Skeletal muscle tissue (tissue), 4 donors: ENCODE measurements around the gene ISG15. TPM values are rescaled to one million over a fixed set of nuclear protein-coding genes. Genes with fewer than 3 reads are reported as not detected.

Experiments
- H3K27ac ChIP-seq: one replicate; pipeline ENCODE4 v1.7.0; 2013; ENCODE audit warnings: mild to moderate bottlenecking, low read depth, low read length, inconsistent platforms
- H3K27me3 ChIP-seq, 3 donors: one replicate each; pipeline ENCODE4 v1.7.0; 2013; ENCODE audit warnings: low read length in 3 of 3; ENCODE audit not compliant: control insufficient read depth in 3 of 3, insufficient read depth in 3 of 3
- H3K36me3 ChIP-seq, 3 donors: one replicate each; pipeline ENCODE4 v1.7.0; 2013; ENCODE audit warnings: low read length in 3 of 3; ENCODE audit not compliant: control insufficient read depth in 3 of 3, insufficient read depth in 3 of 3
- H3K4me1 ChIP-seq, 3 donors: one replicate each; pipeline ENCODE4 v1.7.0; 2013; ENCODE audit warnings: low read length in 3 of 3, mild to moderate bottlenecking in 3 of 3; ENCODE audit not compliant: control insufficient read depth in 3 of 3, insufficient read depth in 3 of 3
- H3K4me3 ChIP-seq, 3 donors: one replicate each; pipeline ENCODE4 v1.7.0; 2013; ENCODE audit warnings: low read length in 3 of 3
- H3K9ac ChIP-seq, 3 donors: one replicate each; pipeline ENCODE4 v1.7.0; 2013; ENCODE audit warnings: low read length in 3 of 3, mild to moderate bottlenecking in 3 of 3, moderate library complexity in 2 of 3, low read depth in 1 of 3
- H3K9me3 ChIP-seq, 3 donors: one replicate each; pipeline ENCODE4 v1.7.0; 2013; ENCODE audit warnings: low read length in 3 of 3; ENCODE audit not compliant: control insufficient read depth in 3 of 3
- total RNA-seq: library from RNA; depleted of rRNA; stranded (reverse); fragments of >200 nt; gene quantifications from one replicate; pipeline ENCODE4 v1.2.3, GENCODE V29; 2014
- donor health status: Osteomylitis.

The ISG15 gene
- total RNA-seq, 1 donor from 2014 or later, result 23.5 TPM

GRCh38 chr1:999725-1000356, 13.5 kb upstream of the ISG15 start, which contains the start of gene HES4:
Gene HES4, minus strand, starts transcription at chr1:1000097. Its CDS starts 124 bp downstream, at chr1:999973.
- H3K9me3 ChIP-seq, result no peaks in the 10 kb centered on the region

DNA sequence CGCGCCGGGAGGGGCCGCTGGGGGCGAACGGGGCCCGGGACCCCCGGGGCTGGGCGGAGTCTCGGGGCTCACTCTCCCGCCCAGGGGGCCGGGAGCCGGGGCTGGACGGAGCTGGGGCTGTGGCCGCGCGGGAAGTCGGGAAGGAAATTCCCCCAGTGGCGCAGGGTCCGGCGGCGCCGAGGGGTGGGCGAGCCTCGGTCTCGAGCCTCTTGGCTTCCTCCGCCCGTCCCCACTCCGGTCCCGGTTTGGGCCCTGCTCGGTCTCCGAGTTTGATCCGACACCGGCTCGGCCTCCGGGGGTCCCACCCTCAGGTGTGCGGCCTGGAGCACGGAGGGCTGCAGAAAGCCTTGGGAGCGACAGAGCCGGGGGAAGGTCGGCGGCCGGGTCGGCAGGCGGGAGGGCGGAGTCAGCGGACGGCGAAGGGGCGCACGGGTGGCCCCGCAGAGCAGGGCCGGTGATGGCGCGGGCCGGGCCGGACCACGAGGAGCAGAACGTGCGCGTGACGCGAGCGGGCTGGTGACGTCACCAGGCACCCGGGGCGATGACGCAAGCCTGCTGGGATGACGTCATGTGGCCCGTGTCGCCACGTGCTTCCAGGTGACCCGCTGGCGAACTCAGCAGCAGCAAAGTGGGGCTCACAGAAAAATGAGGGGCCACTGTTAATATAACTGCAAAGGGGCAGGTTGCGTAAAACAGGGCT, 12.8 kb upstream of the ISG15 start:
- no peaks in the 10 kb centered on the region for H3K36me3 ChIP-seq
- peak overlapping the region; percentile 73 to 79 (median 74) for H3K9ac ChIP-seq
- peaks cover 10 to 43% (median 32%) of the 10 kb centered on the region in 3 donors for H3K27me3 ChIP-seq
- H3K27ac ChIP-seq, result peak overlapping the region; percentile 86
- H3K4me3 ChIP-seq, result peak overlapping the region; percentile 63 to 69 (median 68)
- no peaks in the 10 kb centered on the region for H3K9me3 ChIP-seq
- peaks cover 18 to 31% (median 30%) of the 10 kb centered on the region in 3 donors for H3K4me1 ChIP-seq

More at GRCh38 chr1:999725-1000356, 13.5 kb upstream of the ISG15 start, which contains the start of gene HES4:
- Histone ChIP-seq H3K9ac (peak within 1 kb of the TSS; percentile 73 to 79 (median 74)), H3K27ac (peak within 1 kb of the TSS; percentile 86), H3K36me3 (no peaks in the 10 kb centered on the region), H3K4me1 (peaks cover 11 to 24% (median 24%) of the 10 kb centered on the region in 3 donors), H3K27me3 (peaks cover 10 to 43% (median 32%) of the 10 kb centered on the region in 3 donors), H3K4me3 (peak within 1 kb of the TSS; percentile 63 to 69 (median 68))

DNA sequence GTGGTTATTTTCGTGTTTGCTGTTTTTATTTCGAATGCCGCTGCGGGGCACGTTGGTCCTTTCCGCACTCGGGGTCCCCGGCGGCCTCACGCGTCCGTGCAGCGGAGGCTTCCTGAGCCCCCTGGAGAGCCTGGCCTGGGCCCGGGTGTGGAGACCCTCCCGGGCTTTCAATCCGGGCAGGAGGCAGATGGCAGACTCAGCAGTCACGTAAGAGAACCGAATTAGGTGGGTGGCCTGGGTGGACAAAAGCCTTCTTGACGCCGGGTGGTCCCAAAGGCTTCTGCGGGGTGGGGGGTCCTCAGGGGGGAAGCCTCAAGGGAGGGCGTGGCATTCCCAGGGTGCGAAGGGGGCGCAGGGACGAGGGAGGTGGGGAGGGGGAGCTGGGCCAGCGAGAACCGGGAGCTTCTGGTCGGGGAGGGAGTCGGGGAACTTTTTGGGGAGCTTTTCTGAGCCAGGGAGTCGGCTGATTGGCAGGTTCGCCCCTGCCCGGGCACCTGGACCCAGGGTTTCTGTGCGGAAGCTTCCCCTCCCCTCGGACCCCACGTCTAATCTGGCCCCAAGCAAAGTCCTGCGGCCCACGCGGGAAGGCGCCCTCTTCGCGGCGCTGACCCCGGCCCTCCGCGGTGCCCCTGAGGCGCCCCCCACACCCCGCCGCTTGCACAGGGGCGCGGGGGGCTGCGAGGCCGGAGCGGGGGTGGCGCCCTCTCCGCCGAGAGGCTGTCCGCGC, 12.1 kb upstream of the ISG15 start:
- Histone ChIP-seq H3K36me3 (no peaks in the 10 kb centered on the region), H3K9ac (peak overlapping the region; percentile 33 to 79 (median 73)), H3K4me3 (peak overlapping the region; percentile 63 to 69 (median 68)), H3K27me3 (peaks cover 13 to 47% (median 34%) of the 10 kb centered on the region in 3 donors), H3K9me3 (no peaks in the 10 kb centered on the region), H3K27ac (peak overlapping the region; percentile 86), H3K4me1 (peaks cover 23 to 37% (median 35%) of the 10 kb centered on the region in 3 donors)

GRCh38 chr1:1003618-1004419, 9.5 kb upstream of the ISG15 start:
- H3K4me1 ChIP-seq, result peaks cover 23 to 38% (median 37%) of the 10 kb centered on the region in 3 donors
- no peak overlapping the region for H3K4me3 ChIP-seq
- no peaks in the 10 kb centered on the region for H3K36me3 ChIP-seq
- H3K9me3 ChIP-seq, result no peaks in the 10 kb centered on the region
- peak overlapping the region in 2 of 3 donors; percentile 14 to 62 for H3K9ac ChIP-seq
- H3K27ac ChIP-seq, result no peak overlapping the region
- H3K27me3 ChIP-seq, result peaks cover 9 to 47% (median 27%) of the 10 kb centered on the region in 3 donors

DNA sequence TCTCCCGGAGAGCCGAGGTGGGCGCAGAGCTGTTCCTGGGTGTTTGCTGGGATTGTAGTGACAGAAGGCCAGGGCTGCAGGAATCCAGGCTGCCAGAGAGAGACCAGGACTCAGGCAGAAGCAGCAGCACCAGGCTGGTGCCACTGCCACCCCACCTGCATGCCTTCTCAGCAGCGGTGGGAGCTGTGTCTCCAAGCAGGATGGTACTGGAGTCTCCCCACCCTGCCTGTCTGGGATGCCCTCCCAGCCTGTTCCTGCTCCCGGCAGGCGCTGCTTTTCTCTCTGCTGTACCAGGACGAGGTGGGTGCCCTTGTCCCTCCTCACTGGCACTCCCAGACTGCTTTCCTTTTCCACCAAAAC, 8.9 kb upstream of the ISG15 start:
- no peak overlapping the region for H3K27ac ChIP-seq
- no peaks in the 10 kb centered on the region for H3K9me3 ChIP-seq

GRCh38 chr1:1004780-1005697, 8.3 kb upstream of the ISG15 start:
- Histone ChIP-seq H3K4me1 (peaks cover 23 to 32% (median 32%) of the 10 kb centered on the region in 3 donors), H3K27ac (peak overlapping the region; percentile 36)

More for the DNA sequence above, 8.9 kb upstream of the ISG15 start:
- Histone ChIP-seq H3K9ac (peak overlapping the region in 2 of 3 donors; percentile 50 to 62), H3K4me3 (peak overlapping the region in 1 of 3 donors; percentile 49), H3K4me1 (peaks cover 23 to 35% (median 34%) of the 10 kb centered on the region in 3 donors), H3K27me3 (peaks cover 9 to 42% (median 27%) of the 10 kb centered on the region in 3 donors), H3K36me3 (no peaks in the 10 kb centered on the region)

DNA sequence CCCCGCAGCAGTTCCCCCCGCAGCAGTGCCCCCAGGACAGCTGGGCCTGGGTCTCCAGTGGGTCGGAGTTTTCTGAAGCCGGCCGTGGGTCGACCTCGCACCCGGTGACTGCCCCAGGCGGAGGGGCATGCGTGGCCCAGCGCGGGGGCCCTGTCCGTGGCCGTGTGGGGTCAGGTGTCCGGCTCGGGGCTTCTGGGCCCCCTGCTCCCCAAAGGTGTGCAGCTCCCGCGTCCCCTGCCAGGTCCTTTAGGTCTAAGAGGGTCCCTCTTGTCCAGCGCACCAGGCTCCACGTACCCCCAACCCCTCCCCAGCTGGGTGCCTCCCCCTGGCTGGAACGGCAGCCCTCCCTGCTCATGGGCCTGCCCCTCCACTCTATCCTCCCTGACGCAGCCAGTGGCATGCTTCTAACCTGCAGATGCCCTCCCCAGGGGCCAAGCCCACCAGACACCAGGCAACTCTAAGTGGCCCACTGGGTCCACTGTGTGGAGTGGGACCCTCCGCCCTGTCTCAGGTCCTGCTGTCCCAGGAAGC, 7.5 kb upstream of the ISG15 start:
- no peaks in the 10 kb centered on the region for H3K36me3 ChIP-seq
- peaks cover 7 to 36% (median 22%) of the 10 kb centered on the region in 3 donors for H3K27me3 ChIP-seq
- H3K9me3 ChIP-seq, result no peaks in the 10 kb centered on the region
- H3K9ac ChIP-seq, result peak overlapping the region in 1 of 3 donors; percentile 66
- peaks cover 22 to 26% (median 26%) of the 10 kb centered on the region in 3 donors for H3K4me1 ChIP-seq
- no peak overlapping the region for H3K27ac ChIP-seq
- no peak overlapping the region for H3K4me3 ChIP-seq

More at GRCh38 chr1:1004780-1005697, 8.3 kb upstream of the ISG15 start:
- Histone ChIP-seq H3K36me3 (no peaks in the 10 kb centered on the region), H3K9ac (peak overlapping the region; percentile 50 to 66 (median 57)), H3K27me3 (peaks cover 9 to 42% (median 27%) of the 10 kb centered on the region in 3 donors), H3K9me3 (no peaks in the 10 kb centered on the region), H3K4me3 (peak overlapping the region; percentile 30 to 49 (median 46))

- no peak overlapping the region for H3K27ac ChIP-seq
- no peak overlapping the region for H3K4me3 ChIP-seq
- no peaks in the 10 kb centered on the region for H3K36me3 ChIP-seq
- peak overlapping the region in 1 of 3 donors; percentile 16 for H3K9ac ChIP-seq
- peaks cover 20 to 24% (median 23%) of the 10 kb centered on the region in 3 donors for H3K4me1 ChIP-seq
- peaks cover 5 to 33% (median 15%) of the 10 kb centered on the region in 3 donors for H3K27me3 ChIP-seq
- H3K9me3 ChIP-seq, result no peaks in the 10 kb centered on the region
Measured at GRCh38 chr1:1006305-1007159, 6.8 kb upstream of the ISG15 start.
